HepG2 (cell line): Measurements from ENCODE around the gene CD300LF. TPM values are rescaled to one million over a fixed set of nuclear protein-coding genes. Genes with fewer than 3 reads are reported as not detected.

Experiments used
- HNRNPLL ChIP-seq: fragments of 200-400 bp; formaldehyde crosslinking; IDR thresholded peaks from 2 replicates; pipeline ENCODE4 v1.6.1; 2017; ENCODE audit warnings: mild to moderate bottlenecking, low read depth, low read length; ENCODE audit not compliant: poor library complexity, severe bottlenecking
- IRX3 ChIP-seq: sonication (generic); formaldehyde crosslinking; IDR thresholded peaks from 2 replicates; pipeline ENCODE4 v1.8.1; 2023; ENCODE audit warnings: mild to moderate bottlenecking, low read depth, missing genetic modification reagents, borderline replicate concordance
- MXD1 ChIP-seq: sonication (generic); formaldehyde crosslinking; IDR thresholded peaks from 2 replicates; pipeline ENCODE4 v1.4.0; 2020; ENCODE audit warnings: mild to moderate bottlenecking, missing genetic modification reagents
- MZF1 ChIP-seq: sonication (generic); formaldehyde crosslinking; IDR thresholded peaks from 2 replicates; pipeline ENCODE4 v1.8.1; 2023; ENCODE audit warnings: mild to moderate bottlenecking, missing genetic modification reagents, borderline replicate concordance
- NFE2L2 ChIP-seq: fragments of 150-350 bp; IDR thresholded peaks from 2 replicates; pipeline ENCODE4 v1.6.1; 2014; ENCODE audit warnings: low read length
- POLR2A ChIP-seq, 2 experiments: IDR thresholded peaks; 2 replicates each; pipeline ENCODE4 v1.6.1; 2011; ENCODE audit warnings: low read depth in 2 of 2, low read length in 2 of 2, mild to moderate bottlenecking in 1 of 2, moderate library complexity in 1 of 2; ENCODE audit not compliant: insufficient read depth in 1 of 2
- RFX3 ChIP-seq: IDR thresholded peaks from 2 replicates; pipeline ENCODE4 v1.6.1; 2016; ENCODE audit warnings: missing biosample characterization, missing genetic modification reagents
- RNF219 ChIP-seq: sonication (generic); formaldehyde crosslinking; IDR thresholded peaks from 2 replicates; pipeline ENCODE4 v1.5.0; 2020; ENCODE audit warnings: mild to moderate bottlenecking, missing genetic modification reagents
- TCF7L2 ChIP-seq: IDR thresholded peaks from 2 replicates; pipeline ENCODE4 v1.6.1; 2011; ENCODE audit warnings: mild to moderate bottlenecking, low read depth, low read length, moderate library complexity
- TMF1 ChIP-seq: sonication (generic); formaldehyde crosslinking; IDR thresholded peaks from 2 replicates; pipeline ENCODE4 v1.8.1; 2022; ENCODE audit warnings: low read depth, missing genetic modification reagents
- ZHX2 ChIP-seq, 2 experiments: sonication (generic) in 1 of 2; formaldehyde crosslinking in 1 of 2; IDR thresholded peaks; 2 replicates each; pipeline versions ENCODE4 v1.6.1 to v1.9.0; 2014 to 2022; ENCODE audit warnings: antibody characterized with exemption in 1 of 2, borderline replicate concordance in 1 of 2, inconsistent platforms in 1 of 2, low read depth in 1 of 2, missing genetic modification reagents in 1 of 2
- ZNF160 ChIP-seq: sonication (generic); formaldehyde crosslinking; IDR thresholded peaks from 2 replicates; pipeline ENCODE4 v1.8.0; 2022; ENCODE audit warnings: mild to moderate bottlenecking, inconsistent platforms, missing genetic modification reagents
- ZNF691 ChIP-seq: sonication (generic); formaldehyde crosslinking; IDR thresholded peaks from 2 replicates; pipeline ENCODE4 v1.4.0; 2020; ENCODE audit warnings: missing genetic modification reagents, low read depth, mild to moderate bottlenecking, borderline replicate concordance
- polyA plus RNA-seq, 8 experiments: library from polyadenylated mRNA; depleted of rRNA in 3 of 8; stranded (reverse) in 7 of 8; unstranded in 1 of 8; fragments of >200 nt; fragmentation: Illumina TruSeq in 4 of 8; extraction: Trizol in 4 of 8; gene quantifications; 2 replicates each; pipeline versions ENCODE4 v1.2.1 to v1.2.3, GENCODE V29; 2011 to 2016; ENCODE audit warnings: low read depth in 4 of 8, missing spikeins in 1 of 8, mixed read lengths in 1 of 8; ENCODE audit not compliant: insufficient read depth in 1 of 8
- total RNA-seq, 5 experiments: library from RNA; depleted of rRNA; stranded (reverse); fragments of >200 nt; fragmentation: Illumina TruSeq; extraction: Trizol; gene quantifications; 2 replicates each; pipeline ENCODE4 v1.2.3, GENCODE V29; 2016; ENCODE audit warnings: low read depth in 1 of 5
- TF ChIP-seq, protein P1 (sequence below): sonication (generic); formaldehyde crosslinking; IDR thresholded peaks from 2 replicates; pipeline ENCODE4 v1.4.0; 2020; ENCODE audit warnings: missing genetic modification reagents
- TF ChIP-seq, protein P2 (sequence below): sonication (generic); formaldehyde crosslinking; IDR thresholded peaks from 2 replicates; pipeline ENCODE4 v1.5.1; 2020; ENCODE audit warnings: mild to moderate bottlenecking, moderate library complexity, missing genetic modification reagents

The CD300LF gene
- total and polyA plus RNA-seq, 2 of the 13 experiments (the other 11 are each of a cell fraction or from before 2014, with no cell fraction given), result not detected

DNA sequence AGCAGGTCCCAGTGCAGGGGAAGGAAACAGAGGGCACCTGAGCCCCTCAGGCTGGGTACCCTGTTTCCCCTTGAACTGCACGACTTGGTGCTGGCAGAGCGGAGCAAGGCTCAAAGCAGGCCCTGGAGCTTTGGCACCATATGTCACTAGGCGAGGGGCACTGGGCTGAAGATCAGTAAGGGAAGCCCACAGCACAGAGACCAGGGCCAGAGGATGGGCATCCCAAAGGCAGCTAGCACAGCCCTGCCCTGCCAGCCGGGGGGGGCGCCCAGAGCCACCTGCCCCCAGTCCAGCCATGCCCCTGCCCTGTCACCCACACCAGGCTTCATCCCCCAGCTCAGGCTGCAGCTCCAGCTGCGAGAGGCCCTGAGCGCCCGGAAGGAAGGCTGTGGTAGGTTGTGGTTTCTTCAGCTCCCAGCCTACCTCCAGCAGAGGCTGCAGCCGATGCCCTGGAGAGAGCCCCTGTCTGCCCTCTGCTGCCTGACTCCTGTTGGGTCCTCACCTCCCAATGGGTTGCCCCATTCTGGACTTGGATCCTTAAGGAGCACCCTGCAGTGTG, 46.6 kb upstream of the CD300LF start (continued):
- TF ChIP-seq ZHX2 (IDR thresholded peaks at IDR 0.05; ENCODE audit: low read depth), result no peak
- no peak for TF ChIP-seq ZHX2 (CRISPR knock-in tag; IDR thresholded peaks at IDR 0.05; ENCODE audit: borderline replicate concordance)
- TF ChIP-seq HNRNPLL, result peak; percentile 2
- TF ChIP-seq ZNF691 (CRISPR knock-in tag), result no peak
- no peak; a peak in 1 of 4 replicates for TF ChIP-seq POLR2A (IDR thresholded peaks at IDR 0.05; ENCODE audit: insufficient read depth in 1 of 2, low read depth in 2 of 2, low read length in 2 of 2)
- TF ChIP-seq, protein P1, sequence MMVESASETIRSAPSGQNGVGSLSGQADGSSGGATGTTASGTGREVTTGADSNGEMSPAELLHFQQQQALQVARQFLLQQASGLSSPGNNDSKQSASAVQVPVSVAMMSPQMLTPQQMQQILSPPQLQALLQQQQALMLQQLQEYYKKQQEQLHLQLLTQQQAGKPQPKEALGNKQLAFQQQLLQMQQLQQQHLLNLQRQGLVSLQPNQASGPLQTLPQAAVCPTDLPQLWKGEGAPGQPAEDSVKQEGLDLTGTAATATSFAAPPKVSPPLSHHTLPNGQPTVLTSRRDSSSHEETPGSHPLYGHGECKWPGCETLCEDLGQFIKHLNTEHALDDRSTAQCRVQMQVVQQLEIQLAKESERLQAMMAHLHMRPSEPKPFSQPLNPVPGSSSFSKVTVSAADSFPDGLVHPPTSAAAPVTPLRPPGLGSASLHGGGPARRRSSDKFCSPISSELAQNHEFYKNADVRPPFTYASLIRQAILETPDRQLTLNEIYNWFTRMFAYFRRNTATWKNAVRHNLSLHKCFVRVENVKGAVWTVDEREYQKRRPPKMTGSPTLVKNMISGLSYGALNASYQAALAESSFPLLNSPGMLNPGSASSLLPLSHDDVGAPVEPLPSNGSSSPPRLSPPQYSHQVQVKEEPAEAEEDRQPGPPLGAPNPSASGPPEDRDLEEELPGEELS (CRISPR knock-in tag), result no peak
- no peak for TF ChIP-seq IRX3
- no peak for TF ChIP-seq MZF1 (CRISPR knock-in tag)
- TF ChIP-seq RNF219 (CRISPR knock-in tag), result no peak
- TF ChIP-seq NFE2L2, result no peak
- no peak for TF ChIP-seq TMF1 (CRISPR knock-in tag)
- no peak for TF ChIP-seq RFX3
- 0 out of 2 replicates have a peak, but pooled peaks have one; percentile 23 for TF ChIP-seq MXD1 (CRISPR knock-in tag)
- TF ChIP-seq ZNF160 (CRISPR knock-in tag), result no peak
- TF ChIP-seq, protein P2, sequence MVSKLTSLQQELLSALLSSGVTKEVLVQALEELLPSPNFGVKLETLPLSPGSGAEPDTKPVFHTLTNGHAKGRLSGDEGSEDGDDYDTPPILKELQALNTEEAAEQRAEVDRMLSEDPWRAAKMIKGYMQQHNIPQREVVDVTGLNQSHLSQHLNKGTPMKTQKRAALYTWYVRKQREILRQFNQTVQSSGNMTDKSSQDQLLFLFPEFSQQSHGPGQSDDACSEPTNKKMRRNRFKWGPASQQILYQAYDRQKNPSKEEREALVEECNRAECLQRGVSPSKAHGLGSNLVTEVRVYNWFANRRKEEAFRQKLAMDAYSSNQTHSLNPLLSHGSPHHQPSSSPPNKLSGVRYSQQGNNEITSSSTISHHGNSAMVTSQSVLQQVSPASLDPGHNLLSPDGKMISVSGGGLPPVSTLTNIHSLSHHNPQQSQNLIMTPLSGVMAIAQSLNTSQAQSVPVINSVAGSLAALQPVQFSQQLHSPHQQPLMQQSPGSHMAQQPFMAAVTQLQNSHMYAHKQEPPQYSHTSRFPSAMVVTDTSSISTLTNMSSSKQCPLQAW (CRISPR knock-in tag), result no peak
- TF ChIP-seq TCF7L2, result no peak
